Thyroid gland (tissue), 4 donors: ENCODE data around the gene GPR75. TPM values are rescaled to one million over a fixed set of nuclear protein-coding genes. Genes with fewer than 3 reads are reported as not detected.

Experiments
- DNase-seq, 2 donors: peaks; one replicate each; pipeline ENCODE4 v3.0.0-alpha.2; 2019
- H3K27ac ChIP-seq, 3 donors: fragments of 200-600 bp; sonication (generic); 1 replicate in 2 of 3; 2 replicates in 1 of 3; pipeline ENCODE4 v1.5.1; 2016 to 2019; ENCODE audit warnings: mild to moderate bottlenecking in 1 of 3, moderate library complexity in 1 of 3
- H3K27me3 ChIP-seq: fragments of 200-600 bp; sonication (generic); one replicate; pipeline ENCODE4 v1.5.1; 2019
- H3K36me3 ChIP-seq, 2 donors: fragments of 200-600 bp; sonication (generic); one replicate each; pipeline ENCODE4 v1.5.1; 2016 to 2019
- H3K4me1 ChIP-seq, 2 donors: fragments of 200-600 bp; sonication (generic); one replicate each; pipeline ENCODE4 v1.5.1; 2017 to 2019
- H3K4me3 ChIP-seq, 3 donors: fragments of 200-600 bp; sonication (generic); replicated peaks in 1 of 3; 1 replicate in 2 of 3; 2 replicates in 1 of 3; pipeline ENCODE4 v1.5.1; 2016; ENCODE audit warnings: mild to moderate bottlenecking in 1 of 3
- H3K9me3 ChIP-seq: fragments of 200-600 bp; sonication (generic); one replicate; pipeline ENCODE4 v1.5.1; 2017
- CTCF ChIP-seq, 6 experiments: fragments of 200-600 bp in 3 of 6; fragments of 450-650 bp in 3 of 6; sonication (generic) in 3 of 6; IDR thresholded peaks; one replicate each; pipeline ENCODE4 v1.5.1; 2016 to 2019; ENCODE audit warnings: antibody characterized with exemption in 6 of 6, mild to moderate bottlenecking in 2 of 6, inconsistent platforms in 1 of 6, moderate library complexity in 1 of 6
- POLR2A ChIP-seq, 2 donors: fragments of 450-650 bp; IDR thresholded peaks; one replicate each; pipeline ENCODE4 v1.6.1; 2017; ENCODE audit warnings: antibody characterized with exemption in 2 of 2, mild to moderate bottlenecking in 2 of 2, moderate library complexity in 1 of 2
- WGBS, 2 donors: methylation state at CpG; one replicate each; pipeline ENCODE4 v1.1.5; 2017; 5-methylcytosine and 5-hydroxymethylcytosine counted together
- intact Hi-C: fragments of 100-400 bp; cut with DNase I; formaldehyde crosslinking; loops from one replicate; pipeline ENCODE4 v1.15.1; 2023
- total RNA-seq, 4 donors: library from RNA; depleted of rRNA; stranded (reverse); fragments of >200 nt; gene quantifications; one replicate each; pipeline ENCODE4 v1.2.3, GENCODE V29; 2016

GPR75 gene
- total RNA-seq, 4 donors from 2014 or later, result 3.7 to 7.9 (median 6.1) TPM

GRCh38 chr2:53867169-53867568 is 7.4 kb upstream of the GPR75 start:
- no peak overlapping the region for H3K27ac ChIP-seq
- 97 to 99% methylated on average over 5 of the region's 5 CpGs for WGBS, 2 donors
- intact Hi-C loops, result no loop called here
- no peak for DNase-seq
- peaks cover 11 to 36% of the 10 kb centered on the region in 2 donors for H3K36me3 ChIP-seq
- H3K27me3 ChIP-seq, result no peaks in the 10 kb centered on the region
- no peak overlapping the region for H3K4me3 ChIP-seq
- TF ChIP-seq CTCF (IDR thresholded peaks at IDR 0.05) (no peak), POLR2A (IDR thresholded peaks at IDR 0.05) (no peak)
- H3K4me1 ChIP-seq, result no peaks in the 10 kb centered on the region
- no peaks in the 10 kb centered on the region for H3K9me3 ChIP-seq

GRCh38 chr2:53865962-53866361 is 6.2 kb upstream of the GPR75 start:
- no peaks in the 10 kb centered on the region for H3K27me3 ChIP-seq
- no peak for TF ChIP-seq POLR2A (IDR thresholded peaks at IDR 0.05)
- TF ChIP-seq CTCF (IDR thresholded peaks at IDR 0.05), result no peak
- intact Hi-C loops, result no loop called here
- no peak overlapping the region for H3K27ac ChIP-seq
- 91 to 95% methylated on average over 5 of the region's 5 CpGs for WGBS, 2 donors
- peaks cover 11 to 36% of the 10 kb centered on the region in 2 donors for H3K36me3 ChIP-seq
- H3K9me3 ChIP-seq, result no peaks in the 10 kb centered on the region
- no peaks in the 10 kb centered on the region for H3K4me1 ChIP-seq
- H3K4me3 ChIP-seq, result no peak overlapping the region
- DNase-seq, result no peak

- Histone ChIP-seq H3K9me3 (no peaks in the 10 kb centered on the region), H3K4me1 (peaks cover 0 to under 1% of the 10 kb centered on the region in 2 donors), H3K27me3 (no peaks in the 10 kb centered on the region), H3K36me3 (peaks cover 11 to 36% of the 10 kb centered on the region in 2 donors), H3K4me3 (no peak overlapping the region), H3K27ac (no peak overlapping the region)
- intact Hi-C loops, result no loop called here
- TF ChIP-seq CTCF (IDR thresholded peaks at IDR 0.05) (no peak), POLR2A (IDR thresholded peaks at IDR 0.05) (no peak)
- WGBS, 2 donors, result 79 to 86% methylated on average over 2 of the region's 2 CpGs
- DNase-seq, result no peak
Measured at GRCh38 chr2:53865264-53865663, 5.5 kb upstream of the GPR75 start.

GRCh38 chr2:53863538-53864227 is 3.9 kb upstream of the GPR75 start:
- no peak overlapping the region for H3K27ac ChIP-seq
- no peaks in the 10 kb centered on the region for H3K27me3 ChIP-seq
- H3K4me3 ChIP-seq, result no peak overlapping the region
- TF ChIP-seq POLR2A (IDR thresholded peaks at IDR 0.05) (no peak), CTCF (IDR thresholded peaks at IDR 0.05) (no peak)
- H3K4me1 ChIP-seq, result peaks cover 6% of the 10 kb centered on the region in 2 donors
- H3K36me3 ChIP-seq, result peaks cover 11 to 30% of the 10 kb centered on the region in 2 donors
- H3K9me3 ChIP-seq, result no peaks in the 10 kb centered on the region
- 97 to 99% methylated on average over 4 to 6 of the region's 6 CpGs for WGBS, 2 donors
- intact Hi-C loops, result no loop called here
- DNase-seq, result no peak

GRCh38 chr2:53861824-53862223 is 2.1 kb upstream of the GPR75 start:
- DNase-seq, result no peak
- Histone ChIP-seq H3K27me3 (no peaks in the 10 kb centered on the region), H3K9me3 (no peaks in the 10 kb centered on the region), H3K27ac (no peak overlapping the region), H3K4me3 (no peak overlapping the region), H3K36me3 (peaks cover 11 to 26% of the 10 kb centered on the region in 2 donors), H3K4me1 (peaks cover 6% of the 10 kb centered on the region in 2 donors)
- intact Hi-C loops, result no loop called here
- WGBS, 2 donors, result 94 to 95% methylated on average over 5 of the region's 5 CpGs
- no peak for TF ChIP-seq POLR2A (IDR thresholded peaks at IDR 0.05)
- no peak for TF ChIP-seq CTCF (IDR thresholded peaks at IDR 0.05)
